Germinal center (tissue), 1 donor: Measurements from ENCODE around the gene CPSF3.
"Not testable (repeated sequence)": the region's sequence is repeated elsewhere in the genome, so short reads cannot be mapped to it uniquely, and the experiment has no call there.

Experiments used
- DNase-seq: peaks from one replicate; pipeline ENCODE4 v3.0.0; 2012; ENCODE audit warnings: mixed read lengths, low spot score

Gene CPSF3

GRCh38 chr2:9466147-9466683, 42.8 kb downstream of the CPSF3 start:
- DNase-seq: no peak

GRCh38 chr2:9467687-9468086, 44.2 kb downstream of the CPSF3 start:
- DNase-seq: no peak

- no peak for DNase-seq
Measured at GRCh38 chr2:9471206-9471605, 47.8 kb downstream of the CPSF3 start.

- peak; percentile 18 for DNase-seq
Measured at GRCh38 chr2:9472511-9472910, 49.1 kb downstream of the CPSF3 start.

- peak; percentile 36 for DNase-seq
Measured at GRCh38 chr2:9473308-9473984, 50.0 kb downstream of the CPSF3 start.

- DNase-seq: peak; percentile 62
Measured at GRCh38 chr2:9473985-9474360, 50.5 kb downstream of the CPSF3 start.

- peak; percentile 86 for DNase-seq
Measured at GRCh38 chr2:9474361-9475057, 51.1 kb downstream of the CPSF3 start, which contains the start of gene IAH1. IAH1 (plus strand) TSS chr2:9474551; CDS start chr2:9474567, 16 bp downstream.

GRCh38 chr2:9477914-9478313, 54.5 kb downstream of the CPSF3 start:
- DNase-seq: no peak

- DNase-seq: no peak
Measured at GRCh38 chr2:9478526-9478925, 55.1 kb downstream of the CPSF3 start.

- no peak for DNase-seq
Measured at GRCh38 chr2:9480157-9480556, 56.7 kb downstream of the CPSF3 start.

- DNase-seq: no peak
Measured at GRCh38 chr2:9483107-9483506, 59.7 kb downstream of the CPSF3 start.

- DNase-seq: no peak
Measured at GRCh38 chr2:9484533-9484932, 61.1 kb downstream of the CPSF3 start.

- no peak for DNase-seq
Measured at GRCh38 chr2:9488583-9489547, 65.4 kb downstream of the CPSF3 start.

- DNase-seq: no peak
Measured at GRCh38 chr2:9490789-9491188, 67.3 kb downstream of the CPSF3 start.

GRCh38 chr2:9492927-9493326, 69.5 kb downstream of the CPSF3 start:
- no peak for DNase-seq

GRCh38 chr2:9493478-9493877, 70.0 kb downstream of the CPSF3 start:
- no peak for DNase-seq

- DNase-seq: no peak
Measured at GRCh38 chr2:9494081-9494480, 70.6 kb downstream of the CPSF3 start.

- no peak for DNase-seq
Measured at GRCh38 chr2:9497017-9497416, 73.6 kb downstream of the CPSF3 start.

- no peak for DNase-seq
Measured at GRCh38 chr2:9498210-9498609, 74.8 kb downstream of the CPSF3 start.

GRCh38 chr2:9508931-9509330, 85.5 kb downstream of the CPSF3 start:
- DNase-seq: no peak

GRCh38 chr2:9513946-9514345, 90.5 kb downstream of the CPSF3 start:
- DNase-seq: not testable (repeated sequence)

- DNase-seq: no peak
Measured at GRCh38 chr2:9517118-9517782, 93.8 kb downstream of the CPSF3 start.
